Right atrium auricular region (tissue), 2 donors: ENCODE data around the gene BACH2. TPM values are rescaled to one million over a fixed set of nuclear protein-coding genes. Genes with fewer than 3 reads are reported as not detected.

Source experiments
- DNase-seq: peaks from one replicate; pipeline ENCODE4 v3.0.0-alpha.2; 2019; ENCODE audit warnings: low spot score
- H3K27ac ChIP-seq, 2 donors: fragments of 200-600 bp; sonication (generic); 1 replicate in 1 of 2; 2 replicates in 1 of 2; pipeline ENCODE4 v1.5.1; 2016 to 2019
- H3K27me3 ChIP-seq, 2 donors: fragments of 200-600 bp; sonication (generic); one replicate each; pipeline versions ENCODE4 v1.5.1 to v1.6.0; 2017 to 2019
- H3K36me3 ChIP-seq: fragments of 200-600 bp; sonication (generic); one replicate; pipeline ENCODE4 v1.5.1; 2016
- H3K4me1 ChIP-seq, 2 donors: fragments of 200-600 bp; sonication (generic); one replicate each; pipeline versions ENCODE4 v1.5.1 to v1.6.0; 2017 to 2019
- H3K4me3 ChIP-seq, 2 donors: fragments of 200-600 bp; sonication (generic); 1 replicate in 1 of 2; 2 replicates in 1 of 2; pipeline ENCODE4 v1.5.1; 2017 to 2019; ENCODE audit warnings: mild to moderate bottlenecking in 1 of 2, moderate library complexity in 1 of 2
- H3K9me3 ChIP-seq, 2 donors: fragments of 200-600 bp; sonication (generic); one replicate each; pipeline ENCODE4 v1.5.1; 2019
- total RNA-seq, 2 donors: library from RNA; depleted of rRNA; stranded (reverse); fragments of >200 nt; gene quantifications; one replicate each; pipeline ENCODE4 v1.1.0, GENCODE V29; 2016
- TF ChIP-seq, protein P1 (sequence below), 2 donors: fragments of 200-600 bp; sonication (generic); IDR thresholded peaks; one replicate each; pipeline ENCODE4 v1.5.1; 2019; ENCODE audit warnings: antibody characterized with exemption in 2 of 2

Gene BACH2
- total RNA-seq, 2 donors from 2014 or later = 0.82 to 2.2 TPM

DNA sequence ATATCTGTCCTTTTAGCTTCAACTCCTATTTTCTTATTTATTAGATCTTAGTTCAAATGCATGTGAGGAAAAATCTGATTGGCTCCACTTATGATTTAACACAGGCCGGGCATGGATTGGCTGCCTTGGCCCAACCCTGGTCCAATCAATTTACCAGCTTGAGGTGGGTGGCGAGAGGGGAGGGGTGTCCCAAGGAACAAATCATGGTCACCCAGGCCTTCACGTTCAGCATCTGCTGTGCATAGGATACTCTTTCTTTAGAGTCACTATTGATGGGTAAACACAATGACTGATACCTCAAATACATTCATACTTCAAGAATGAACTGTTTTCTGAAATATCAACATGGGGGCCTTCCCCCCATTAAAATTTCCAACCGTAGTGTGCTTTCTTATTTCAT is 14.9 kb upstream of the BACH2 start:
- no peak for DNase-seq
- TF ChIP-seq, protein P1, sequence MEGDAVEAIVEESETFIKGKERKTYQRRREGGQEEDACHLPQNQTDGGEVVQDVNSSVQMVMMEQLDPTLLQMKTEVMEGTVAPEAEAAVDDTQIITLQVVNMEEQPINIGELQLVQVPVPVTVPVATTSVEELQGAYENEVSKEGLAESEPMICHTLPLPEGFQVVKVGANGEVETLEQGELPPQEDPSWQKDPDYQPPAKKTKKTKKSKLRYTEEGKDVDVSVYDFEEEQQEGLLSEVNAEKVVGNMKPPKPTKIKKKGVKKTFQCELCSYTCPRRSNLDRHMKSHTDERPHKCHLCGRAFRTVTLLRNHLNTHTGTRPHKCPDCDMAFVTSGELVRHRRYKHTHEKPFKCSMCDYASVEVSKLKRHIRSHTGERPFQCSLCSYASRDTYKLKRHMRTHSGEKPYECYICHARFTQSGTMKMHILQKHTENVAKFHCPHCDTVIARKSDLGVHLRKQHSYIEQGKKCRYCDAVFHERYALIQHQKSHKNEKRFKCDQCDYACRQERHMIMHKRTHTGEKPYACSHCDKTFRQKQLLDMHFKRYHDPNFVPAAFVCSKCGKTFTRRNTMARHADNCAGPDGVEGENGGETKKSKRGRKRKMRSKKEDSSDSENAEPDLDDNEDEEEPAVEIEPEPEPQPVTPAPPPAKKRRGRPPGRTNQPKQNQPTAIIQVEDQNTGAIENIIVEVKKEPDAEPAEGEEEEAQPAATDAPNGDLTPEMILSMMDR (IDR thresholded peaks at IDR 0.05) = no peak
- no peaks in the 10 kb centered on the region for H3K4me1 ChIP-seq
- no peaks in the 10 kb centered on the region for H3K27me3 ChIP-seq
- H3K4me3 ChIP-seq = no peak overlapping the region
- no peak overlapping the region for H3K27ac ChIP-seq
- no peaks in the 10 kb centered on the region for H3K36me3 ChIP-seq
- no peaks in the 10 kb centered on the region for H3K9me3 ChIP-seq

DNA sequence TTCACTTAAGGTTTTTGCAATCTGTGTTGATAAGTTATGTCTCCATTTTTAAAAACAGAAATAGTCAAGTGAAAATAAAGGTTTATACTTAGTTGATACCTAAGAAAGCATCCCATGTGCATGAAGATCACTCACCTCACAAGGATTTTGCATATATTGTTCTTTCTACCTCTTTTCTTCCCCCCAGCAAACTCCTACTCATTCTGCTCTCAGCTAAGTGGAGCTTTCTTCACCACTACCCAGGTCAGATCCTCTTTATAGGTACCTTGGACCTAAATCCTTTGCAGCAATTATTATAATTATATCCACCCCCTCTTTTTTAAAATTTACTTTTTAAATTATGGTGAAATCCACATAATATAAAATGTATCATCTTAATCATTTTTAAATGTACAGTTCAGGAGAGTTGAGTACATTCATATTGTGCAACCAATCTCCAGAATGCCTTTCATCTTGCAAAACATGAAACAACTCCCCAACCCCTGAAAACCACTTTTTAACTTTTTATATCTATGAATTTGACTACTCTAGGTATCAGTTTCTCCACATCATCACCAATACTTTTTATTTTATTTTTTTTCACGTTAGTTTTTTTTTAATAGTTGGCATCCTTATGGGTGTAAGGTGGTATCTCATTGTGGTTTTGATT is 9.3 kb upstream of the BACH2 start:
- Histone ChIP-seq H3K4me1 (no peaks in the 10 kb centered on the region), H3K9me3 (no peaks in the 10 kb centered on the region), H3K27me3 (no peaks in the 10 kb centered on the region), H3K4me3 (no peak overlapping the region), H3K27ac (no peak overlapping the region), H3K36me3 (no peaks in the 10 kb centered on the region)
- TF ChIP-seq, protein P1 (IDR thresholded peaks at IDR 0.05) = no peak
- DNase-seq = no peak

DNA sequence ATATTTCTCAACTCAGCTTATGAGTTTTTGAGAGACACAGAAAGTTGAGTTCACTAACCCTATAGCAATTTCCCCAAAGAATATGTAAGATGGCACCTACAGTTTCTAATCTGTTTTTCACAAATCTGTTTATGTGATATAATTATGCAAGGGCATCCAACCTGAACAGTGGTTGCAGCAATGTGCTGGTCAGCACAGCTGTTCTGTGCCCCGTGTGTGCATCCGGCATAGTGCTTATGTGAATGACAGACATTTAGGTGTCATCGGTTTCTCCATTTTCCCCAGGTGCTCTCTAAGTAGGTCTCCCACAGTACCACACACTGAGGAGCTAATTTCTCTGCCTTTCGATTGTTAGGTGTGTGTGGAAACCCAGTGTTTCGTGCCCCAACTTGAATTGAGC is 7.7 kb upstream of the BACH2 start:
- TF ChIP-seq, protein P1 (IDR thresholded peaks at IDR 0.05) = no peak
- Histone ChIP-seq H3K27ac (no peak overlapping the region), H3K27me3 (no peaks in the 10 kb centered on the region), H3K4me1 (no peaks in the 10 kb centered on the region), H3K36me3 (no peaks in the 10 kb centered on the region), H3K4me3 (no peak overlapping the region), H3K9me3 (no peaks in the 10 kb centered on the region)
- no peak for DNase-seq

DNA sequence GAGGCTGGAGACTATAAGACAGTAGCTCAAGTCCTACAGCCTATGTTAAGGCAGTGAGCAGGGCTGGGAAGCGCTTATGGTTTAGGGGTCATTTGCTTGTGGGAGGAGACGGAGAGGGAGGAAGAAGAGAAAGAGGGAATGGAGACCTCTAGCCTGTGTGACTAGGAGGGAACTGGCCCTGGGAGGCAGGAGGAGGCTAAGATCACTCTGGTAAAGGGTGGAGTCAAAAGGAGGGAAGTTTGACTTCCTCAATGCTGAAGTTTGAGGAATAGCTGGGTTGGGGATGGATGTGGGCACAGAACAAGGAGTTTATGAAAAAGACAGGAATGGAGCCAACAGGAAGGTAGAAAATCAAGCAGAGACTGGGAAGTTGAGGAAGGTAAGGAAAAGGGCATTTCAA is 6.4 kb upstream of the BACH2 start:
- no peaks in the 10 kb centered on the region for H3K9me3 ChIP-seq
- no peak for DNase-seq
- H3K27ac ChIP-seq = no peak overlapping the region
- H3K4me3 ChIP-seq = no peak overlapping the region
- TF ChIP-seq, protein P1 (IDR thresholded peaks at IDR 0.05) = no peak
- no peaks in the 10 kb centered on the region for H3K27me3 ChIP-seq
- no peaks in the 10 kb centered on the region for H3K36me3 ChIP-seq
- H3K4me1 ChIP-seq = no peaks in the 10 kb centered on the region

DNA sequence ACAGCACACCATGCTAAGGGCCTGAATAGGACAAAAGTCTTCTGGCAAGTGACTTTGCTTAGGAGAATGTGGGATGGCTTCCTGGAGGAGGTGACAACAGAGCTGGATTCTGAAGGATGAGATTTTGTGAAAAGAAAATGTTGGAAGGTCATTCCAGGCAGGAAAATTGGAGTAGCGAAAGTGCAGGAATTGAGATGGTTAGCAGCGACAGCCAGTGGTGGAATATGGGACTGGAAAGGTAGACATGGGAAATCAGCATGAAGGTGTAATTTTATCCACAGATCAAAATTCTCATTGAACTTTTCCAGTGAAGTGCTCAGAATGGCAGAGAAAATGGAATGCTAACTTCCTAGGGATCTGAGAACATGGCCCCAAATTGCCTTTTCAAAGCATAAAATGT is 5.7 kb upstream of the BACH2 start:
- no peaks in the 10 kb centered on the region for H3K27me3 ChIP-seq
- DNase-seq = no peak
- H3K27ac ChIP-seq = no peak overlapping the region
- no peaks in the 10 kb centered on the region for H3K9me3 ChIP-seq
- TF ChIP-seq, protein P1 (IDR thresholded peaks at IDR 0.05) = no peak
- no peaks in the 10 kb centered on the region for H3K36me3 ChIP-seq
- H3K4me1 ChIP-seq = peaks cover 0 to 3% of the 10 kb centered on the region in 2 donors
- no peak overlapping the region for H3K4me3 ChIP-seq

DNA sequence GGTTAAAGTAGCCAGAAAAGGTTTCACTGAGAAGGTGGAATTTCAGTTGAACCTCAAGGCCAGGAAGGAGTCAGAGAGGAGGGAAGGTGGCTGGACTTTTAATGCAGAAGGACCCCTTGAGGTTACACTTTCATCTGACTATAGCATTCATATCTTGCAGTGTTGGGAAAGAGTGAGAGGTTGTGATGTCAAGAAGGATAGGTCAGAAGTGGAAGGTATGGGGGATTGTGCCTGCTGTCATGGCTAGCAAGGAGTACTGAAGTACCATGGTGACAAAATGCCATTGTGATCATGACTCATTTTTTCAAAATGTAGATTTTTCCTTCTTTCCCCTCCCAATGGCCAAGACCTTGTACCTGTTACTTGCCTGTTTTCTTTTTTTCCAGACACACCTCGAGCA is 5.2 kb upstream of the BACH2 start:
- peaks cover 0 to 7% of the 10 kb centered on the region in 2 donors for H3K4me1 ChIP-seq
- TF ChIP-seq, protein P1 (IDR thresholded peaks at IDR 0.05) = no peak
- no peaks in the 10 kb centered on the region for H3K36me3 ChIP-seq
- no peak for DNase-seq
- H3K4me3 ChIP-seq = no peak overlapping the region
- H3K9me3 ChIP-seq = no peaks in the 10 kb centered on the region
- no peaks in the 10 kb centered on the region for H3K27me3 ChIP-seq
- H3K27ac ChIP-seq = no peak overlapping the region
